SIG-M5 (cell line): ENCODE results near the gene TTLL12.

Source experiments
- DNase-seq: peaks from one replicate; lab custom pipeline; 2025; lab: John Stamatoyannopoulos, UW

The TTLL12 gene

GRCh38 chr22:43213962-43214361 is 27.0 kb upstream of the TTLL12 start:
- DNase-seq: no peak

GRCh38 chr22:43213051-43213450 is 26.1 kb upstream of the TTLL12 start:
- no peak for DNase-seq

GRCh38 chr22:43212434-43212952 is 25.6 kb upstream of the TTLL12 start:
- DNase-seq: no peak

- DNase-seq: no peak
Observed at GRCh38 chr22:43211941-43212433, 25.1 kb upstream of the TTLL12 start.

- no peak for DNase-seq
Observed at GRCh38 chr22:43210631-43211515, 23.9 kb upstream of the TTLL12 start.

GRCh38 chr22:43209971-43210370 is 23.0 kb upstream of the TTLL12 start:
- DNase-seq: no peak

- DNase-seq: no peak
Observed at GRCh38 chr22:43209523-43209890, 22.6 kb upstream of the TTLL12 start.

- no peak for DNase-seq
Observed at GRCh38 chr22:43208703-43209522, 22.0 kb upstream of the TTLL12 start.

GRCh38 chr22:43207849-43208702 is 21.1 kb upstream of the TTLL12 start:
- no peak for DNase-seq

GRCh38 chr22:43207386-43207785 is 20.5 kb upstream of the TTLL12 start:
- no peak for DNase-seq

- DNase-seq: no peak
Observed at GRCh38 chr22:43206509-43207161, 19.7 kb upstream of the TTLL12 start.

- DNase-seq: no peak
Observed at GRCh38 chr22:43205748-43206508, 19.0 kb upstream of the TTLL12 start.

- DNase-seq: no peak
Observed at GRCh38 chr22:43205261-43205691, 18.3 kb upstream of the TTLL12 start.

GRCh38 chr22:43203471-43203981 is 16.6 kb upstream of the TTLL12 start:
- DNase-seq: no peak

- no peak for DNase-seq
Observed at GRCh38 chr22:43202756-43203410, 15.9 kb upstream of the TTLL12 start.

GRCh38 chr22:43202326-43202725 is 15.4 kb upstream of the TTLL12 start:
- DNase-seq: no peak

GRCh38 chr22:43201486-43202219 is 14.7 kb upstream of the TTLL12 start:
- no peak for DNase-seq

- DNase-seq: no peak
Observed at GRCh38 chr22:43200555-43200954, 13.6 kb upstream of the TTLL12 start.

GRCh38 chr22:43200031-43200430 is 13.1 kb upstream of the TTLL12 start:
- no peak for DNase-seq
